HepG2 (cell line): ENCODE results near the gene TRAPPC12. TPM values are rescaled to one million over a fixed set of nuclear protein-coding genes. Genes with fewer than 3 reads are reported as not detected.

Experiments
- BCL3 ChIP-seq: sonication (generic); formaldehyde crosslinking; IDR thresholded peaks from 2 replicates; pipeline ENCODE4 v1.5.1; 2020; ENCODE audit warnings: mild to moderate bottlenecking, missing genetic modification reagents, moderate library complexity
- BRCA1 ChIP-seq: sonication (generic); formaldehyde crosslinking; IDR thresholded peaks from 2 replicates; pipeline ENCODE4 v1.4.0; 2020; ENCODE audit warnings: missing genetic modification reagents
- CSRNP2 ChIP-seq: sonication (generic); formaldehyde crosslinking; conservative IDR thresholded peaks from 2 replicates; pipeline ENCODE4 v1.8.0; 2022; ENCODE audit warnings: low read depth, missing genetic modification reagents
- HOMEZ ChIP-seq: IDR thresholded peaks from 2 replicates; pipeline ENCODE4 v1.6.1; 2016; ENCODE audit warnings: low read depth
- KAT8 ChIP-seq: IDR thresholded peaks from 2 replicates; pipeline ENCODE4 v1.6.1; 2016; ENCODE audit warnings: missing genetic modification reagents, missing compliant biosample characterization
- KLF12 ChIP-seq: sonication (generic); formaldehyde crosslinking; IDR thresholded peaks from 2 replicates; pipeline ENCODE4 v1.4.0; 2020; ENCODE audit warnings: missing genetic modification reagents, borderline replicate concordance
- KLF13 ChIP-seq: sonication (generic); formaldehyde crosslinking; IDR thresholded peaks from 2 replicates; pipeline ENCODE4 v1.4.0; 2020; ENCODE audit warnings: mild to moderate bottlenecking, missing genetic modification reagents
- MIER2 ChIP-seq: IDR thresholded peaks from 2 replicates; pipeline ENCODE4 v1.6.1; 2016; ENCODE audit warnings: missing biosample characterization, missing genetic modification reagents
- PBX3 ChIP-seq: sonication (generic); formaldehyde crosslinking; IDR thresholded peaks from 2 replicates; pipeline ENCODE4 v1.8.1; 2023; ENCODE audit warnings: missing genetic modification reagents, inconsistent platforms, borderline replicate concordance
- TCF7L2 ChIP-seq: IDR thresholded peaks from 2 replicates; pipeline ENCODE4 v1.6.1; 2011; ENCODE audit warnings: mild to moderate bottlenecking, low read depth, low read length, moderate library complexity
- ZC3H4 ChIP-seq: sonication (generic); formaldehyde crosslinking; IDR thresholded peaks from 2 replicates; pipeline ENCODE4 v1.4.0; 2020; ENCODE audit warnings: missing genetic modification reagents, borderline replicate concordance
- ZKSCAN1 ChIP-seq: fragments of 150-350 bp; IDR thresholded peaks from 2 replicates; pipeline ENCODE4 v1.6.1; 2014; ENCODE audit warnings: low read length
- ZKSCAN5 ChIP-seq: sonication (generic); formaldehyde crosslinking; IDR thresholded peaks from 2 replicates; pipeline ENCODE4 v1.5.1; 2020; ENCODE audit warnings: mild to moderate bottlenecking, missing genetic modification reagents
- ZMYM2 ChIP-seq: sonication (generic); formaldehyde crosslinking; IDR thresholded peaks from 2 replicates; pipeline ENCODE4 v1.8.0; 2022; ENCODE audit warnings: mild to moderate bottlenecking, missing genetic modification reagents
- ZNF281 ChIP-seq: sonication (generic); formaldehyde crosslinking; IDR thresholded peaks from 2 replicates; pipeline ENCODE4 v1.4.0; 2020; ENCODE audit warnings: missing genetic modification reagents, borderline replicate concordance
- ZNF367 ChIP-seq: sonication (generic); formaldehyde crosslinking; IDR thresholded peaks from 2 replicates; pipeline ENCODE4 v1.4.0; 2020; ENCODE audit warnings: missing genetic modification reagents, borderline replicate concordance
- ZNF430 ChIP-seq: sonication (generic); formaldehyde crosslinking; IDR thresholded peaks from 2 replicates; pipeline ENCODE4 v1.9.0; 2021; ENCODE audit warnings: mild to moderate bottlenecking, missing genetic modification reagents
- polyA plus RNA-seq, 8 experiments: library from polyadenylated mRNA; depleted of rRNA in 3 of 8; stranded (reverse) in 7 of 8; unstranded in 1 of 8; fragments of >200 nt; fragmentation: Illumina TruSeq in 4 of 8; extraction: Trizol in 4 of 8; gene quantifications; 2 replicates each; pipeline versions ENCODE4 v1.2.1 to v1.2.3, GENCODE V29; 2011 to 2016; ENCODE audit warnings: low read depth in 4 of 8, missing spikeins in 1 of 8, mixed read lengths in 1 of 8; ENCODE audit not compliant: insufficient read depth in 1 of 8
- total RNA-seq, 5 experiments: library from RNA; depleted of rRNA; stranded (reverse); fragments of >200 nt; fragmentation: Illumina TruSeq; extraction: Trizol; gene quantifications; 2 replicates each; pipeline ENCODE4 v1.2.3, GENCODE V29; 2016; ENCODE audit warnings: low read depth in 1 of 5
- TF ChIP-seq, protein P1 (sequence below): sonication (generic); formaldehyde crosslinking; IDR thresholded peaks from 2 replicates; pipeline ENCODE4 v1.4.0; 2020; ENCODE audit warnings: mild to moderate bottlenecking, low read depth, missing genetic modification reagents
- TF ChIP-seq, protein P2 (sequence below): sonication (generic); formaldehyde crosslinking; IDR thresholded peaks from 2 replicates; pipeline ENCODE4 v1.8.1; 2023; ENCODE audit warnings: mild to moderate bottlenecking, inconsistent platforms, moderate library complexity, missing genetic modification reagents, borderline replicate concordance

The TRAPPC12 gene
- total and polyA plus RNA-seq, 2 of the 13 experiments (the other 11 are each of a cell fraction or from before 2014, with no cell fraction given) = 46.4 to 97.7 TPM

DNA sequence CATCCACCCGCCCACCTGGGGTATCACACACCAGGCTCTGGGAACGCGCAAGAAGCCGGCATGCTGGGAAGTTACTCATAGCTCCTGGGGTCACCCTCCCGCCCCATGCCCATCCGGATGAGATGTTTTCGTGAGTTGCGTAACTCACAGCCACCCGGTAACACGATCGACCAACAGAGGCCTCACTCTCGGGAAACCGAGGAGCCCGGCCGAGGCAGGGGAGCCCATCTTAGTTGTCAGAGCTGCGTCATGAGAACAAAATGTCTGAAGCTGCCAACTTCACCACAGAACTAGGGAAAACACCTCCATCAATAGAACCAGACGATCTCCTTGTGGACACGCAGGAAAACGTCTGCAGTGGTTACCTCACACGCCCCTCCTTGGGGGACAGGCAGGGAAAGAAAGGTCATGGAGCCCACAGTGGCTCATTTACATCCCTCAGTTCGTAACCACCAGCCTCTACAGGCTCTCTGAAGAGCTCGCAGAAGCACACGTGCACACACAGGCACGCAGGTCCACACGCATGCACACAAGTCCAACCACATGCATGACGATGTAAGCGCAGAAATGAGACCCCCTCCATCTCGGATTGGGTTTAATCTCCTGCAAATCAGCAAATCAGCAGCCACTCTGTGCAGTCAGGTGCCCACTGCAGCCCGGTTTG is 113.6 kb downstream of the TRAPPC12 start (continued):
- no peak for TF ChIP-seq PBX3
- TF ChIP-seq TCF7L2 = no peak
- TF ChIP-seq, protein P1, sequence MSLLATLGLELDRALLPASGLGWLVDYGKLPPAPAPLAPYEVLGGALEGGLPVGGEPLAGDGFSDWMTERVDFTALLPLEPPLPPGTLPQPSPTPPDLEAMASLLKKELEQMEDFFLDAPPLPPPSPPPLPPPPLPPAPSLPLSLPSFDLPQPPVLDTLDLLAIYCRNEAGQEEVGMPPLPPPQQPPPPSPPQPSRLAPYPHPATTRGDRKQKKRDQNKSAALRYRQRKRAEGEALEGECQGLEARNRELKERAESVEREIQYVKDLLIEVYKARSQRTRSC (CRISPR knock-in tag) = no peak
- TF ChIP-seq BCL3 = no peak; the same call in 1 of the 2 replicates
- TF ChIP-seq ZKSCAN5 (CRISPR knock-in tag) = no peak
- no peak for TF ChIP-seq MIER2 (CRISPR knock-in tag)
- peak; percentile 32; the same call in 1 of the 2 replicates for TF ChIP-seq ZNF430 (CRISPR knock-in tag)
- TF ChIP-seq, protein P2, sequence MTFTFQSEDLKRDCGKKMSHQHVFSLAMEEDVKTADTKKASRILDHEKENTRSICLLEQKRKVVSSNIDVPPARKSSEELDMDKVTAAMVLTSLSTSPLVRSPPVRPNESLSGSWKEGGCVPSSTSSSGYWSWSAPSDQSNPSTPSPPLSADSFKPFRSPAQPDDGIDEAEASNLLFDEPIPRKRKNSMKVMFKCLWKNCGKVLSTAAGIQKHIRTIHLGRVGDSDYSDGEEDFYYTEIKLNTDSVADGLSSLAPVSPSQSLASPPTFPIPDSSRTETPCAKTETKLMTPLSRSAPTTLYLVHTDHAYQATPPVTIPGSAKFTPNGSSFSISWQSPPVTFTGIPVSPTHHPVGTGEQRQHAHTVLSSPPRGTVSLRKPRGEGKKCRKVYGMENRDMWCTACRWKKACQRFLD = no peak
- no peak for TF ChIP-seq ZKSCAN1
- TF ChIP-seq CSRNP2 (CRISPR knock-in tag) = no peak
- TF ChIP-seq ZC3H4 (CRISPR knock-in tag) = no peak; the same call in 1 of the 2 replicates
- no peak for TF ChIP-seq KLF12 (CRISPR knock-in tag)
- no peak for TF ChIP-seq ZNF367 (CRISPR knock-in tag)
- 0 out of 2 replicates have a peak, but pooled peaks have one; percentile 38 for TF ChIP-seq ZMYM2
- TF ChIP-seq BRCA1 (CRISPR knock-in tag) = no peak
- TF ChIP-seq ZNF281 (CRISPR knock-in tag) = no peak
- no peak for TF ChIP-seq KLF13
- TF ChIP-seq KAT8 (CRISPR knock-in tag) = peak; percentile 69; the same call in 1 of the 2 replicates
- peak; percentile 53; the same call in 1 of the 2 replicates for TF ChIP-seq HOMEZ (CRISPR knock-in tag)
